ENCODE results near the gene UACA. TPM values are rescaled to one million over a fixed set of nuclear protein-coding genes. Genes with fewer than 3 reads are reported as not detected.
A peak's percentile ranks its signal among the peaks of the same experiment; 100 is the strongest.

Gene UACA
- total and polyA plus RNA-seq, 4 donors, result 59.6 to 185 (median 123) TPM

DNA sequence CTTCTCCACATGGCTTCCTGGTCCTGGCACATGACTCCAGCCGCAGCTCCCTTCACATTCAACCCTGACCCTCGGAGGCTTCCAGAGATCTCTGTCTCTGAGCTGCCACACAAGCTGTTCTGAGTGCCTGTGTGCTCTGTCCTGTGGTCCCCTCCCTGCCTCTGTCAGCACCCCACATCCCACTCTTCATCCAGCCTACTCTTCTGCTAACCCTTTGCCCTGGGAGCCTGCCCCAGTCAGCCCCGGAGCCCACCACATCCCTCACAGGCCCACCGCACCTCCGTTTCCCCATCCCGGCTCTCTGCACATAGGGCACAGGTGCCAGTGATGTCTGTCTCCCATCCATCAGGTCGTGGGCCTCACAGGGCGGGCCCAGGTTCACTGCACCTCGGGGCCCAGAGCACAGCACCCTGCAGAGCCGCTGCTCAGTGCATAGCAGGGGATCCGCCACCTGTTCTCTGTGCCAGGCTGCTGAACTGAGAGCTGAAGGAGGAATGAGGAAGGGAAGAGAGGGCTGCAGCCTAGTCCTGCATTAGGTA, 133.6 kb downstream of the UACA start:
- WGBS, 2 donors, result 95% methylated on average over 11 of the region's 11 CpGs
- Histone ChIP-seq H3K4me1 (ENCODE audit: control insufficient read depth in 1 of 2, insufficient read depth in 2 of 2, low read length in 2 of 2) (no peaks in the 10 kb centered on the region), H3K27ac (ENCODE audit: low read depth in 1 of 2, low read length in 2 of 2) (no peak overlapping the region), H3K27me3 (ENCODE audit: control insufficient read depth in 1 of 2, insufficient read depth in 2 of 2, low read length in 1 of 2) (no peaks in the 10 kb centered on the region), H3K4me3 (ENCODE audit: low read length in 2 of 2) (no peak overlapping the region), H3K36me3 (ENCODE audit: control insufficient read depth in 1 of 2, insufficient read depth in 2 of 2, low read length in 1 of 2) (no peaks in the 10 kb centered on the region), H3K9me3 (ENCODE audit: control insufficient read depth, low read length) (no peaks in the 10 kb centered on the region)
- DNase-seq (no peak), ATAC-seq (ENCODE audit: low FRiP score) (no peak)
- intact Hi-C loops (cut with DNase I), result no loop called here

DNA sequence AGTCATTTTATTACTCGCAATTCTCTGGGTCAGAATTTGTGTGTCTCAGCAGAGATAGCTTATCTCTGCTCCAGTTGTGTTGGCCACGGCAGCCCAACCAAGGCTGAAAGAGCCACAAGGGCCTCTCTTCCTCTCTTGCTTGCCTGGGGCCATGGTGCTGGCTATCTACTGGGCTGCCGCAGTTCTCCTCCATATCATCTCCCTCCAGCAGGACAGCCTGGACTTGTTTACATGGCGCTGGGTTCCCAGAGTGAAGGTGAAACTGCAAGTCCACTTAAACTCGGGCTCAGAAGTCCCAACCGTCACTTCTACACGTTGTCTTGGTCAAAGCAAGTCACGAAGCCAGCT, 134.8 kb downstream of the UACA start:
- DNase-seq, result no peak
- H3K27me3 ChIP-seq (ENCODE audit: control insufficient read depth in 1 of 2, insufficient read depth in 2 of 2, low read length in 1 of 2), result no peaks in the 10 kb centered on the region
- no peak overlapping the region for H3K27ac ChIP-seq (ENCODE audit: low read depth in 1 of 2, low read length in 2 of 2)
- no peaks in the 10 kb centered on the region for H3K36me3 ChIP-seq (ENCODE audit: control insufficient read depth in 1 of 2, insufficient read depth in 2 of 2, low read length in 1 of 2)
- ATAC-seq (ENCODE audit: low FRiP score), result peak; percentile 23
- intact Hi-C loops (cut with DNase I), result no loop called here
- H3K4me3 ChIP-seq (ENCODE audit: low read length in 2 of 2), result no peak overlapping the region
- 93 to 94% methylated on average over 8 of the region's 8 CpGs for WGBS, 2 donors
- H3K9me3 ChIP-seq (ENCODE audit: control insufficient read depth, low read length), result no peaks in the 10 kb centered on the region
- H3K4me1 ChIP-seq (ENCODE audit: control insufficient read depth in 1 of 2, insufficient read depth in 2 of 2, low read length in 2 of 2), result no peaks in the 10 kb centered on the region

DNA sequence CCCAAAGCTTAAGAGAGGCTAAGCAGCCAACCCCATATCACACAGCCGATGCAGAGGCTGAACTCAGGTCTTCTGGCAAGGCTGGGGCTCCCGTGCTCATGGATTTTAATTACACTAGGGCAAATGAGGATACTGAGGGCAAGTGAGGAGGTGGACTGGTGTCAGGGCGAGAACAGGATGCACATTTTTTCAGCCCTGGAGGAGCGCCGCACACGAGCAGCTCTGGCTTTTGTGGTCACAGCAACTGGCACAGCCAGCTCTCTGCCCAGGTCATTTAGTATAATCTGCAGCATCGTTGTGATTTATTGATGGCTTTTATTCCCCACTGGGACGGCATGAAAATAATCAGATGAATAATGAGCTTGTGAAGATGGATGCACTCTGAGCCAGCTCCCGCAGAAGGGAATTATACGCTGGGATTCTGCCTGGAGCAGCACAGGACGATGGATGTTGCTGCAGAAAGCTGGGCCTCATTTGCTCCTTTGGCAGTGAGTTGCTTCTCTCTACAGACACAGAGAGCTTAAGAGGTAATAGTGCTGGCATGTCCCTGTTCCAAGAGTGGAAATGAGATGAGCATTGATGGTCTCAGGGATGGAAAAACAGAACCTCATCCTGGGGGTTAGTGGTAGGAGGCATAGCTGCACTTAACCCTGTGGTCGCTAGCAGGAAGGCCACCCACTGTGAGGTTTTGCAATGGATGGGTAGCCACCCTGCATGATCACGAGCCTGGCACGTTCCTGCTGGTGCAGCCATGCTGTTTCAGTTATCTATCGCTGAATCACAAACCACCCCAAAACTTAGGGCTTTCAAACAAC, 135.4 kb downstream of the UACA start:
- no peak for DNase-seq
- Histone ChIP-seq H3K27me3 (ENCODE audit: control insufficient read depth in 1 of 2, insufficient read depth in 2 of 2, low read length in 1 of 2) (no peaks in the 10 kb centered on the region), H3K4me1 (ENCODE audit: control insufficient read depth in 1 of 2, insufficient read depth in 2 of 2, low read length in 2 of 2) (no peaks in the 10 kb centered on the region), H3K4me3 (ENCODE audit: low read length in 2 of 2) (no peak overlapping the region), H3K27ac (ENCODE audit: low read depth in 1 of 2, low read length in 2 of 2) (no peak overlapping the region), H3K9me3 (ENCODE audit: control insufficient read depth, low read length) (no peaks in the 10 kb centered on the region), H3K36me3 (ENCODE audit: control insufficient read depth in 1 of 2, insufficient read depth in 2 of 2, low read length in 1 of 2) (no peaks in the 10 kb centered on the region)
- ATAC-seq (ENCODE audit: low FRiP score), result peak; percentile 68
- WGBS, 2 donors, result 72 to 76% methylated on average over 15 of the region's 15 CpGs
- intact Hi-C loops (cut with DNase I), result no loop called here

DNA sequence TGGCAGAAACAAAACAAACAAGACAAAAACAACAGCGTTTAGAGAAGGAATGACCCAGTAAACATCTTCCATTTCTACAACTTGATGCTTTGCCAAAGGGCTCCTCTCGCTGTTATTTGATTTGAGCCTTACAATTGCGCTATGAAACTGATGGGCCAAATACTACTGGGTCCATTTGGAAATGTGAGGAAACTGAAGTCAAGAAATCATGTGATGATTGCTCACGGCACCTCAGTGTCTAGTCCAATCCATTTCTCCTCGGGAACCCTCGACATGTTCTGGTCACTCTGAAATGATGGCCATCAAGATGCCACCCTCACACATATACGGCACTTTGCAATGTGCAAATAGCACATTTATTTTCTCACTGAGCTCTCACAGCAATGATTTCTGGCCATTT, 136.0 kb downstream of the UACA start:
- DNase-seq, result no peak
- H3K36me3 ChIP-seq (ENCODE audit: control insufficient read depth in 1 of 2, insufficient read depth in 2 of 2, low read length in 1 of 2), result no peaks in the 10 kb centered on the region
- no peak overlapping the region for H3K4me3 ChIP-seq (ENCODE audit: low read length in 2 of 2)
- intact Hi-C loops (cut with DNase I), result no loop called here
- ATAC-seq (ENCODE audit: low FRiP score), result peak; percentile 55
- H3K9me3 ChIP-seq (ENCODE audit: control insufficient read depth, low read length), result no peaks in the 10 kb centered on the region
- no peaks in the 10 kb centered on the region for H3K27me3 ChIP-seq (ENCODE audit: control insufficient read depth in 1 of 2, insufficient read depth in 2 of 2, low read length in 1 of 2)
- WGBS, 2 donors, result 91 to 92% methylated on average over 7 of the region's 7 CpGs
- H3K27ac ChIP-seq (ENCODE audit: low read depth in 1 of 2, low read length in 2 of 2), result no peak overlapping the region
- H3K4me1 ChIP-seq (ENCODE audit: control insufficient read depth in 1 of 2, insufficient read depth in 2 of 2, low read length in 2 of 2), result no peaks in the 10 kb centered on the region

DNA sequence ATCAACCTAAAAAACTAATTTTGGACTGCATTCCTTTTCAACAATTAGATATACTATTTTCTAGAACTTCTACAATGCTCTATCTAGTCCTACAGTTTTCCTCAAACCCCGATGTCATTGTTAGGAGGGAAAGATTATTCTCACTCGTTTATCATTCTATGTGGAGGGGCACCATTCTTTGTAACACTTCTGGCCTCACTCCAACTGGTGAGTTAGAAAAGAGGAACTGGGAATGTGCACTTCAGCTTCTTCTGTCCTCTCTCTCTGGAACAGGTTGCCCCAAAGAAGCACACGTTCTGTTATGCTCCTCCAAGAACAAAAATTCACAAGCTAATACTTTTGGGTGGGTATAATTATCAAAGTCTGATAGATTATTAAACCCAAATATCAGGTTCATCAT, 137.9 kb downstream of the UACA start:
- Histone ChIP-seq H3K9me3 (ENCODE audit: control insufficient read depth, low read length) (no peaks in the 10 kb centered on the region), H3K36me3 (ENCODE audit: control insufficient read depth in 1 of 2, insufficient read depth in 2 of 2, low read length in 1 of 2) (no peaks in the 10 kb centered on the region), H3K4me1 (ENCODE audit: control insufficient read depth in 1 of 2, insufficient read depth in 2 of 2, low read length in 2 of 2) (no peaks in the 10 kb centered on the region), H3K27me3 (ENCODE audit: control insufficient read depth in 1 of 2, insufficient read depth in 2 of 2, low read length in 1 of 2) (no peaks in the 10 kb centered on the region), H3K4me3 (ENCODE audit: low read length in 2 of 2) (no peak overlapping the region), H3K27ac (ENCODE audit: low read depth in 1 of 2, low read length in 2 of 2) (no peak overlapping the region)
- no peak for ATAC-seq (ENCODE audit: low FRiP score)
- WGBS, 2 donors, result 20 to 22% methylated on average over 3 of the region's 3 CpGs
- intact Hi-C loops (cut with DNase I), result no loop called here
- no peak for DNase-seq

DNA sequence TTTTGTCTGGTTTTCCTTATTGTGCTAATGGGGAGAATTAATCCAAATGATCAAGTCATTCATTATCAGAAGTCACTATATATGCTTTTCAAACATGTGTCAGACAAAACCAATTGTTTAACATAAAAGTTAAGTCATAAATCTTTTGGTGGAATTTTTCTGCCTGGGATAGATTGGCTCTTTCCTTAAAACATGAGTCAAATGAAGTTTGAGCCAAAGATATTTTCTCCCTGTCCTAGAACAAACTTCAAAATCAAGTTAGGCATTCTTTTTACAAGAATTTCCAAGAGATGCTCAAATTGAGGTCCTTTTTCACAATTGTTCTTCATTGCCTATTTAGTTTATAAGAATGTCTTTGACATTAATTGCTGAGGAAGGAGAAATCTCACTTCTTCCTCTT, 138.3 kb downstream of the UACA start:
- H3K4me3 ChIP-seq (ENCODE audit: low read length in 2 of 2), result no peak overlapping the region
- no peaks in the 10 kb centered on the region for H3K4me1 ChIP-seq (ENCODE audit: control insufficient read depth in 1 of 2, insufficient read depth in 2 of 2, low read length in 2 of 2)
- ATAC-seq (ENCODE audit: low FRiP score) (no peak), DNase-seq (no peak)
- intact Hi-C loops (cut with DNase I), result no loop called here
- no peaks in the 10 kb centered on the region for H3K27me3 ChIP-seq (ENCODE audit: control insufficient read depth in 1 of 2, insufficient read depth in 2 of 2, low read length in 1 of 2)
- H3K36me3 ChIP-seq (ENCODE audit: control insufficient read depth in 1 of 2, insufficient read depth in 2 of 2, low read length in 1 of 2), result no peaks in the 10 kb centered on the region
- H3K9me3 ChIP-seq (ENCODE audit: control insufficient read depth, low read length), result no peaks in the 10 kb centered on the region
- H3K27ac ChIP-seq (ENCODE audit: low read depth in 1 of 2, low read length in 2 of 2), result no peak overlapping the region

DNA sequence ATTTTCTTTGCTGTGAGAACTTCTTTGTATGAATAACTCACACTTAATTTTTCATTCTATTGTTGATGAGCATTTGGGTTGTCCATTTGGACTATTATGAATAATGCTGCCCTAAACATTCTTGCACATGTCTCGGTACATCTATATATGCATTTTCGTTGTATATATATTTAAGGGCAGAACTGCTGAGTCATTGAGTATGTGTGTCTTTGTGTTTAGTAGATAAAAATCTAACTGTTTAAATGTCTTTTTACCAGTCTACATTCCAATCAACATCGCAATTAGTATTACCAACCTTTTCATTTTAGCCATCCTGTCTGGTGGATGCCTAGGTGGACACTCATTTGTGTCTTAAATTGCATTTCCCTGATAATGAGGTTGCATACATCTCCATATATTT, 144.4 kb downstream of the UACA start:
- intact Hi-C loops (cut with DNase I), result no loop called here
- Histone ChIP-seq H3K36me3 (ENCODE audit: control insufficient read depth in 1 of 2, insufficient read depth in 2 of 2, low read length in 1 of 2) (no peaks in the 10 kb centered on the region), H3K27ac (ENCODE audit: low read depth in 1 of 2, low read length in 2 of 2) (no peak overlapping the region), H3K4me1 (ENCODE audit: control insufficient read depth in 1 of 2, insufficient read depth in 2 of 2, low read length in 2 of 2) (peaks cover 0 to 4% of the 10 kb centered on the region in 2 donors), H3K4me3 (ENCODE audit: low read length in 2 of 2) (no peak overlapping the region), H3K27me3 (ENCODE audit: control insufficient read depth in 1 of 2, insufficient read depth in 2 of 2, low read length in 1 of 2) (no peaks in the 10 kb centered on the region), H3K9me3 (ENCODE audit: control insufficient read depth, low read length) (no peaks in the 10 kb centered on the region)
- DNase-seq (no peak), ATAC-seq (ENCODE audit: low FRiP score) (no peak)
- WGBS, 2 donors, result 86 to 88% methylated on average over 3 of the region's 3 CpGs

DNA sequence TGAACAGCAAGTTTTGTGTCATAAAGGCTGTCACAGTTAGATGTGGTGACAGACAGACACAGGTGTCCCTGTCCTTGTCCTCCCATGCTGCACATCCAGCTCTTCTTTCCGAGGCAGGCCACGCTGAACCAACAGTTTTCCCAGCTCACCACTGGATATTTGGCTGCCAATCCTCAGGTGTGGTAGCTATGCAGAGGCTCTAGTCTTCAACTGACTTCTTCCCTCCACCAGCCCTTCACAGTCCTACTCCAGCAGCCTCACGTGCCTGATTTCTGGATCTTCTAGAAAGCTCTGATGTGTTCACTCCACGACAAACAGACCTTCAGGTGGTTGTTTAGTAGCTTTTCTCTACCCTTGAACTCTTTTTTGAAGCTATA, 145.5 kb downstream of the UACA start:
- Histone ChIP-seq H3K9me3 (ENCODE audit: control insufficient read depth, low read length) (no peaks in the 10 kb centered on the region), H3K27me3 (ENCODE audit: control insufficient read depth in 1 of 2, insufficient read depth in 2 of 2, low read length in 1 of 2) (no peaks in the 10 kb centered on the region), H3K4me1 (ENCODE audit: control insufficient read depth in 1 of 2, insufficient read depth in 2 of 2, low read length in 2 of 2) (peaks cover 0 to 4% of the 10 kb centered on the region in 2 donors), H3K27ac (ENCODE audit: low read depth in 1 of 2, low read length in 2 of 2) (no peak overlapping the region), H3K4me3 (ENCODE audit: low read length in 2 of 2) (no peak overlapping the region), H3K36me3 (ENCODE audit: control insufficient read depth in 1 of 2, insufficient read depth in 2 of 2, low read length in 1 of 2) (no peaks in the 10 kb centered on the region)
- DNase-seq, result no peak
- ATAC-seq (ENCODE audit: low FRiP score), result no peak
- WGBS, 2 donors, result 87 to 88% methylated on average over 4 of the region's 4 CpGs
- intact Hi-C loops (cut with DNase I), result no loop called here
